HG02840 (cell line): ENCODE data around the gene SETD3.
"Not testable (repeated sequence)": the region's sequence is repeated elsewhere in the genome, so short reads cannot be mapped to it uniquely, and the experiment has no call there.

Experiments used
- ATAC-seq: cut with Tn5 transposase; IDR thresholded peaks from one replicate; pipeline ENCODE4 v1.9.1; 2021; ENCODE audit warnings: mild to moderate bottlenecking, moderate library complexity, moderate number of reproducible peaks; ENCODE audit not compliant: unreplicated experiment, low FRiP score

Gene SETD3

DNA sequence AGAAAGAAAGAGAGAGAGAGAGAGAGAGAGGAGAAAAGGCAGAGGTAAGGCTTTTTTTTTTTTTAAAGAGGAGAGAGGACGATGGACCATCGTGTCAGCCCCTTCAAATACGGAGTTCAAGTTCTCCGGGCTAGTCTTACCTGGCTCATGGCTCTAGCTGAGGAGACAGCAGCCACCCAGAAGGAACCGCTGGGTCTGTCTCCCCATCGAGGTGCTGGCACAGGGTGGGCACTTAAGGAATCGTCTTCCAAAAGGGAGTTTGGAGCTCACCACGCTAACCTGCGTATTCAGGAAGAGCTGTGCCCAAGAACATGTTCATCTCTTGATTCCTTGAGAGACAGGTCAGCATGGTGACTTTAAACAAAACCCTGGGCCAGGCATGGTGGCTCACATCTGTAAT, 102.7 kb downstream of the SETD3 start:
- ATAC-seq, result no peak

DNA sequence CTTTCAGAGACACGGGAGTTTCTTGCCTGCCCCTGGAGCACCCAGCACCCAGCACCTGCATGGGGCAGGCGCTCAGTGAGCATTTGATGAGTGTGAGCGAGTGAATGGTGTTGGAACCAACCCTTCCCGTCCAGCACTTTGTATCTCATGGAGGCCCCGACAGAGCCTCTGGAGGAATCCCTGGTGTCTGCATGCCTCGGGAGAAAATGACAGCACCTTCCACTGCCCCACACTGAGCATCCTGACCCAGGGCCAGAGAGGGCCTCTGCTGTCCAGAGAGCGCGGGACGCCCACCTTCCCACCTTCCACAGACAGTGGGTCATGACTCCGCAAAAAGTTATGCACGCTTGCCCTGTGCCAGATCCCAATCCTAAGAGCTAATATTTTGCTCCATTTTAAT, 105.7 kb downstream of the SETD3 start:
- ATAC-seq, result no peak

DNA sequence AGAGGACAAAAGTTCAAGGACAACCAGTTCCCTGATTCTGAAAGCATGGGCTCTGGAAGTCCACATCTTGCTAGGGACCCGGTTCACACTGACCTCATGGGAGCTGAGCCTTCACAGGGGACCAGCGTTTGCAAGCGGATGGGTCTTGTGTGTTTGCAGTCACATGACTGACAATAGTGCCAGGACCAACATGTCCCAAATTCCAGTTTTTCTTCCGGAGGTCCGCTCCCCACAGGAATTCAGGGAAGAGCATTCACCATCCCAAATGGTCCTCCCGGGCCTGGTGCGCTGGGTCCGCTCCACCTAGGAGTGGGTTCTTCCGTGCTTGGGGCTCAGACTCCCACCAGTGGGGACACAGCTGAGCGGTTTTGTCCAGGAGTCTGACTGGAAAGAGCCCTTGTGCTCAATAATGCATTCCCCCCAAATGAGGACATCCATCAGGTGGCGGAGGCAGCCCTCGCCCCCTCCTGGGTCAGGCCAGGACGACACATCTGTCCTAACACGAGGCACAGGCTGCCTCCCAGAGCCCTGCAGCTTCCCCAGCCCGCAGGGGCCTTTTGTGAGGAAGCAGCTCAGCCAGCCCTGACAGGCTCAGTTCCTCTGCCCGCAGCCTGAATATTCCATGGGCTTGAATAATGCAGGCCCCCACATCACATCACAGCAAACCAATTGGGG, 116.9 kb downstream of the SETD3 start:
- no peak for ATAC-seq

DNA sequence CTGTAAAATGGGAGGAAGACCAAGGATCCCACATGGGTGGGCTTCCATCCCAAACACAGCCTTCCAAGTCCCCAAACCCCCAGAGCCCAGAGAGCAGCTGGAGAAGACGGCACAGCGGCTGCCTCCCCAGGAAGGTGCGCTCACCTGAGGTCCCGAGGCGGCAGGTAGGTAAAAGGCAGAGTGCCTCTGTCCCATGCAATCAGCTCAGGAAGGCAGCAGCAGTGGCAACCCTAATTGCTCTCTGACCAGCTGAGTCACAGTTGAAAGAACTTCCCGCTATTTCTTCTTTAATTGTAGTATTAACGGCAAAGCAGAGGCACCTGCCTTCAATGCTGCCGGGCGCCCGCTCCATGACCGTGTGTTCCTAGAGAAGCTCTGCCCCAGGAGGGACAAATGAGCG, 117.6 kb downstream of the SETD3 start:
- ATAC-seq, result no peak

DNA sequence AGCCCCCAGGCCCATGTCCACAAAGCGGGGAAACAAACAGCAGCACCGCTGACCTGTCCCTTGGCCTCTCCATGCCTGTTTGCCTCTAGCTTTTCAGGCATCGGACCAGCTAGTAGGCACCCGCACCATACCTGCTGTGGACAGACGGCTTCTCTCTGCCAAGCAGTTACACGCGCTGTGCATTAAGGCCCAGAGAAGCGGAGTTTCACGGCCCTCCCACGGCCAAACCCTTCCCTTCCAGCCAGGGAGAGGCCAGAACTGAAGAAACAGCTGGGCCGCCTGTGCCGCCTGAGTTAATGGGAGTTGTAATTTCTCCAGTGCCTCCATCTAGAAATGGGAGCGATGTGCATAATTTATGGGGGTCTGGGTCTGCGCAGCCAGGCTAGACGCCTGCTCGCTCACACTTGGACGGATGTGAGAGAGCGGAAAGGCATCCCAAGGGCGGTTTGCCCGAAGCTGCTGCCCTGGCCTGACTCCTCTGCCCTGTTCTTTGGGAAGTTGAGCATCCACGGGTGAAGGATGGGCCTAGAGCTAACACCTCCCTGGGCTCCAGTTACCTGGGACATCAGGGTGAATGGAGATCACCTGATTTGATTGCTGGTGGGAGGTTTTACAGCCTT, 119.0 kb downstream of the SETD3 start:
- ATAC-seq, result no peak

DNA sequence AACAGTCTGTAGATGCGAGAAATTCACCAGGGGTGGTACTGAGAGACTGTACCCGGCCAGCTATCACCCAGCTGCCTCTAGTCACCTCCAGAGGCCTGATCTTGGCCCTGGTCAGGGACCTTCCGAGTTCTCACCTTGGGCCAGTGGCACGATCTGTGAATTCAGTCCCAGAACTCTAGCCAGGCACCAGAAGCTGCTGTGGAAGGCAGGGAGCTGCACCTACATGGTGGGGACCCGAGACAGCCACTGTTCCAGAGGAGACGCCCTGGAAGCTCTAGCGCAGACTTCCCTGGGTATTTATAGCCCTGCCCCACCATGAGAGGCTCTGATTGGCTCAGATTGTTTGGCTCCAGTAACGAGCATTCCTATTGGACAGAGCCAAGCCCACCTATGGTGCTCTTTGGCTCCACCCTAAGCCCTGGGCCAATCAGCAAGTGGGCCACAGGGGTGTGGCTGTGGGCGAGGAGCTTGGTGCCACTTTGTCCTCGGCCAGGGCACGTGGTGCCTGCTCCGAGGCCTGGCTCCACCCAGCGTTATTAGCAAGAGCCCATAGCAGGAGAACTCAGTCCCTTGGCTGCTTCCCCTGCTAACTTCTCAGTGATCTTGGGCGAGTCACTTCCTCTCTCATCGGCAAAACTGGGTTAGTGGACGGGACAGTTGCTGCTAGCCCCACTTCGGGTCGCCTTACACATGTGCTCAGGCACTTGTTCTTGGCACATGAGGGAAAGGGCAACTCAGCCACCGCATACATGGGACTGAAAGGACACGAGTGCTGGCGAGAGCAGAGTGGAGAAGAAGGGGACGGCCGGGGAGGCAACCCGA, 119.7 kb downstream of the SETD3 start:
- ATAC-seq, result no peak

DNA sequence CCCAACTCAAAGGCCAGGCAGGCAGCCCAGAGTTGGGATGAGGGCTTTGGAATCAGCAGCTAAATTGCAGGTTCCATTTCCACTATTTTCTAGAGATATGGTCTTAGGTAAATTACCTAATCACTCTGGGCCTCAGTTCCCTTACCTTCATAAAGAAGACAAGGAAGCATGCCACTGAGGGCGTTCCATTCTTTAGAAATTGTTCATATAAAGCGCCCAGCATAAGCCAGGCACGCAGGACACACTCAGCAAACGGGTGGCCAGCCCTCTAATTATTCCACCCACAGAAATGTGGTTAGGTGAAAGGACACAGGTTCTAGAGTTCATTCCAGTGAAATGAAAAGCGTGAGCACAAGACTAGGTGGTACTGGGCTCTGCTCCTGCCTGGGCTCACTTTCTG, 120.8 kb downstream of the SETD3 start:
- ATAC-seq, result no peak

DNA sequence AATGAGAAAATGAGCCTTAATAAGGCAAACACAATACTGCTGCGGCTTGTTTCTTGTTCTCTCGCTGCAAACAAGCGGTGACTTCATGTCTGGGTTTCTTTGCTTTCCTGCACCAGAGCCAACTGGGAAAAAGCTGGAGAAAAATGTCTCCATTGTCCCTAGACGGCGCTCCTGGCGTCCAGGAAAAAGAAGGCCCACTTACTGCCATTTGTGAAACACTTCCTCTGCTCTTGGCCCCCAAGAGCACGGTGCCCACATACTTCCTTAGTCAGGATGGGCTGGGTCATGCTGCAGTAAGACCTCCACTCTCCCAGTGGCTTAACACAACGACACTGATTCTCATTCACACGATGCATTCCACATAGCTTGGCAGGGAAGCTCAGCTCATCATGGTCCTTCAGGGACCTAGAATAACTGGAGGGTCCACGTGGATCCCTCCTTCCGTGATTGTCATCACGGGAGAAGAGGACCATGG, 122.7 kb downstream of the SETD3 start:
- no peak for ATAC-seq

DNA sequence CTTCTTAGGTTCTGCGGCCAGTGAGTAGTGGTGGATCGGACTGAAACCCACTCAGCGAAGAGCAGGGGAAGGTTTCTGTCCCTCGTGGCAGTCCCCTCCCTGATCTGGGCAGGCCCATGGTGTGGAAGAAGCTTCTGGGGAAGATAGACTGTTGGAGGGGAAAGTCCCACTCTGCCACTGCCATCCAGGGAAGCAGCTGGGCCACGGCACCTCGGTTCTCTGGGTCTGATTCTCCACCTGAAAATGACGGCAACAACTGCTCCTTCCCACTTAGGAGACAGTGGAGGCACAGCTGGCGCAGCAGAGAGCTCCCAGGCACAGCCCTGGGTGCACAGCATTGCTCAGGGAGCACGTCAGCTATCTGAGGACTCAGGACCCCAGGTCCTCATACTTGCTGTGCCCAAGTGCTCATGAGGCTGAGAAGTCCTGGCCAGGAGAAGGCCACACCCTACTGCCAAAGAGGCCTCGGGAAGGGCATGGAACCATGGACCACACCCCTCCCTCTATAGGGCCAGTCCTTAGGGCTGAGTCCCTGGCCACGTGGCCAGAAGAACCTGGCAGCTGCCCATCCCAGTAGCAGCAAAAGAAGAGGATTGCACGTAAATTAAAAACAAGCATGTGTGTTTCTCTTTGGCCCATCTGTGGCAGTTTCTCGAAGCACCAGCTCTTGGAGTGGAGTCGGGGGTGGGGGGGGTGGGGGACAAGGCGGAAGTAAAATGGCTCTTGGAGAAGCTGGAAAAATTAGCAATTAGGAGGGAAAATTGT, 123.3 kb downstream of the SETD3 start:
- ATAC-seq, result no peak

DNA sequence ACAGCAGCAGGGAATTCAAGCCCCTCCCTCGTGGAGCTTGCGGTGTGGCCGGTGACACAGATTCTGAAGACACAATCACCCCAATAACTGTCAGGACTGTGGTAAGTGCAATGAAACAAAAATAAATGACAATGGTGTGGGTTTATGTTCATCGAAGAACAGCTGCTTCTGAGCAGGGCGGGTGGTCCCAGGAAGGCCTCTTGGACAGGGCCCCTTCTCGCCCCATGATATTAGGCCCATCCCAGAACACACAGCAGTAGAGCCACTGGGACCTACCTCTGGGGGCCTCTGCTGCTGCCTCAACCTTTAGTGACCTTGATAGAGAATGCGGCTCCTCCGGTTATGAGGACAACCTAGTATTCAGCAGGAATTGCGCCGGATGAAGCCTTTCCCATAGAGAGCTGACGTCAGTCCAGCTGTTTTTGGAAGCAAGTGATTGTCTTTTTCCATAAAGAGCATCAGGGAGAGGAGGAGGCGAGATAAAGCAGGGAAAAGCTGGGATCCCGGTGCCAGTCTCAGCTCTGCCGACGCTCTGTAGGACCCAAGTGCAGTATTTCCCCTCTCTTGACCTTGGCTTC, 124.5 kb downstream of the SETD3 start:
- ATAC-seq, result no peak

DNA sequence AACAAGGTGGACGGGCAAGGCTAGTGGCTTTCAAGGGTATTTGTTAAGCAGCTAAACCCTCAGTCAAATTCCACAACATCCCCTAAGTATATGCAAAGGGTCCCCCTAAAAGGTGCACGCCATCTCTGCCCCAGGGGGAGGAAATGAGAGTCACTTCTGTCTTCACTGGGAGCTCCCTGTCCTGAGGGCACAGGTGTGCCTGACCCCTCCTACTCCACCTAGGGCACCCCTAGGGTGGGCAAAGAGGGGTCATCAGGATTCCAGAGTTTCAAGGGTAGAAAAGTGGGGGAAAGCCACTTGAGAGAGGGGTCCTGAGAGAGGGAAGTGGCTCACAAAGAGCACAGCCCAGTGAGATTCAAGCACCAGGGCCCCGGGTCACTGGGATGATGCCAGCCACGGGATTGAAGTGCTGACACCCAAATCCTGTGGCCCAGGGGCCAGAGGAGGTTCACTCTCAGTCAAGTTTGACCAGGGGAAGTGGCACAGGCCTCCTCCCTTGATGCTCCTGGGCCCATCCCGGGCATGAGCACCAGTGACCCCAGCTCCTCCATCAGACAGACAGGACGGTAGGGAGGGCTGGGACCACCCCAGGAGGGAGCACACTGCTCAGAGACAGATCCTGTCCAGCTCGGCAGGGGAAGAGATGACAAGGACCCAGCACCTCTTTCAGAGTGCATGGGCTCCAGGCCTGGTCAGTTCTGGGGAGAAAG, 126.3 kb downstream of the SETD3 start:
- no peak for ATAC-seq

DNA sequence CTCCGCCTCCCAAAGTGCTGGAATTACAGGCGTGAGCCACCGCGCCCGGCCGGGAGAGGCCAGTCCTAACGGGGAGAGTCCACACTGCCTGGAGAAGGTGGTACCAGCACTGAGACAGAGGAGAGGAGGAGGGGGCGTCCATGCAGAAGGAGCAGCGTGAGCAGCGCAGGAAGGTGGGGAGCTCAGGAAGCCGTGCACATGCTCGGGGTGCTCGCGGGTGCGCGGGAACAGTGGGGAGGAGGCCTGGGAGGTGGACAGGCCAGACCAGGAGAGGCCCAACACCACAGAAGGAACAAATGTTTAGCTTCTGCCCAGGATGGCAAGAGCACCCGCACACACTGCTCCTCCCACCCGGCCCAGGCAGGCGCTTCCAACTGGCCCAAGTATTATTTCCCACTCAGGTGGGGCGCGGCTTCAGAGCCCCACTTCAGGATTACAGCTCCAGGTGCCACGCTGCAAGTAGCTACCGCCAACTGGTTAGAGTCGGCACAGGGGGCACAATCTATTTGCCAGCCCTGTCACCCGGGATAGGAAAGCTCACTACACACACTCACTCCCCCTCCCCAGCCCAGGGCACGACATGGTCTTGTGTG, 127.9 kb downstream of the SETD3 start:
- no peak for ATAC-seq

DNA sequence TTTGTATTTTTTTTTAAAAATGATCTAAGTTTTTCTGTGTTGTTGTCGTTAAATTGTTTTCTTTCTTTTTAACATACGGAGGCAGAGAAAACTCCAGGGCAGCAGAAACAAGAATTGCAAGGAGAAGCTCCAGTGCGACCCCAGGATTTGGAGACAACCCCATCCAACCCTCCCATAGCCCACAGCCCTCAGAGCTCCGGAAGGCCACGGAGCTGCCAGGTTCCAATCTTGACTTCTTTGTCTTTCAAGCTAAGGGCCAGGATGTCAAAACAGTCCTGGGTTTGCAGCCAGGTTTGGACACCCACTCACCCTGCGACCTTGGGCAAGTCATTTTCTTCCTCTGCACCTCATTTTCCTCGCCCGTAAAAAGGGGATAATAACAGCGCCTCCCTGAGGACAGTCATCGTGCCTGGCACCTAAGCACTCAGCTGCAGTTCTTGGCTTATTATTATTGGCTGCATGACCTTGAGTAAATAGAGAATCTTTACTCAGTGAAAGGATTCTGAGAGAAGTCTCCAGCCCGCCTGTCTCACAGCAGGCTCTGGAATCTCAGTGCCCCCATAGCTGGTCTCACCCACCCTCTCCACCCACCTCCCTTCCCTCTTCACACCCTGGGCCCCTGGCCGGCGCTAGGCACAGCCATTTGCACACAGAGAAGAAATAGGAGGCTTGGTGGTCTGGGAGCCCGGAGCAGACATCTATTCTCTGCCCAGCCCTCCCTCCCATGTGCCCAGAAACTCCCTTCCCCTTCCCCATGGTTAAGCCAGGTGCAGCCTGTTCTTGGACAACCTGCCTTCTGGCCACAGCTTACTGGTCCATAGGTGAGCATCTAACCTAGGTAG, 129.3 kb downstream of the SETD3 start:
- no peak for ATAC-seq

DNA sequence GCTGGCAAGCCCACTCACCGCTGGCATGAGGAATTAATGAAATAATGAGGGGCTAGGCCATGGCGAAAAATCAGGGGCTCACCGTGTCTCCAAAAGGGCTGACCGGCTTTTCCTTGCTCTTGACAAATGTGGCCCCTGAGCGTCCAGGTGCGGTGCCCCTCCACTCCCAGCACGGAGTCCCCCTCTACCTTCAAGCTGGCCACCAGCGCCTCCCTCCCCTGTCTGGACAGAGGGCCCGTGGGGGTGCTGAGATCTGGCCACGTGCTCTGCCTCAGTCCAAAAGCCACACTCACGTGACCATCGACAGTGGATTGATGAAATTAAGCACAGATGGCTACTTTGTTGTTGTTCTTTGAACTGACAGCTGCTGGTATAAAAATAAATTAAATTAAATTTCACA, 129.9 kb downstream of the SETD3 start:
- no peak for ATAC-seq

DNA sequence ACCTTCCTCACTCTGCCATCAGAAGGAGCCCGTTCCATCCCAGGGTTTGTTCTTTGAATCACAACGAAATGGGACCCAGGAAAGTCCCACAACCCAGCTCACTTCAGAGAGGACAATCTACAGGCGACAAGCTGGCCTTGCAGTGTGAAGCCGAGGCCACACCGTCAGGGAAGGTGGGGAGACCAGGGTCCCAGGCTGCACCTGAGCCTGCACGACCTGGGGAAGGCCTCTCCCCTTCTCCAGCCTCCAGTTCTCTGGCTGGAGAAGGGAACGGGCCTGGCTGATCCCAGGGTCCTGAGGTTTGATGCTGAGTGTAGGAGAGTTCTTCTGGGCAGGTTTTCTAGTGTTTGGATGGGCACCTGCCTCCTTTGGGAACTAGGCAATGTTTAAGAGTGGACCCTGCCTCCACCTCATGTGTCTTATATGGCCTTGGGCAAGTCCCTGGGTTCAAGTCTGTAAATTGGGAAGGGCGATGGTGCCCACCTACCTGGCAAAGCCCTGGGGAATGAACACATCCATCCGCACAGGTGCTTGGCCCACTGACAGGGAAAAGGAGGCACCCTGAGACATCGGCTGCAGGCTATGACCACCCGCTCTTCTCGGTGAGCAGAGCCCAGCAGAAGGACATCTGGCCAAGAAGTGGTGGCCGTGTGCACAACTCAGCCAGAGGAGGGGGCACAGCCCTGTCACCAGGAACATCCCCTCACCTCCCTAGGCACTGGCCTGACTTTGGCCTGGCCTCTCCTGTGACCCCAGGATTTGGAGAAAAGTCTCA, 130.8 kb downstream of the SETD3 start:
- no peak for ATAC-seq

DNA sequence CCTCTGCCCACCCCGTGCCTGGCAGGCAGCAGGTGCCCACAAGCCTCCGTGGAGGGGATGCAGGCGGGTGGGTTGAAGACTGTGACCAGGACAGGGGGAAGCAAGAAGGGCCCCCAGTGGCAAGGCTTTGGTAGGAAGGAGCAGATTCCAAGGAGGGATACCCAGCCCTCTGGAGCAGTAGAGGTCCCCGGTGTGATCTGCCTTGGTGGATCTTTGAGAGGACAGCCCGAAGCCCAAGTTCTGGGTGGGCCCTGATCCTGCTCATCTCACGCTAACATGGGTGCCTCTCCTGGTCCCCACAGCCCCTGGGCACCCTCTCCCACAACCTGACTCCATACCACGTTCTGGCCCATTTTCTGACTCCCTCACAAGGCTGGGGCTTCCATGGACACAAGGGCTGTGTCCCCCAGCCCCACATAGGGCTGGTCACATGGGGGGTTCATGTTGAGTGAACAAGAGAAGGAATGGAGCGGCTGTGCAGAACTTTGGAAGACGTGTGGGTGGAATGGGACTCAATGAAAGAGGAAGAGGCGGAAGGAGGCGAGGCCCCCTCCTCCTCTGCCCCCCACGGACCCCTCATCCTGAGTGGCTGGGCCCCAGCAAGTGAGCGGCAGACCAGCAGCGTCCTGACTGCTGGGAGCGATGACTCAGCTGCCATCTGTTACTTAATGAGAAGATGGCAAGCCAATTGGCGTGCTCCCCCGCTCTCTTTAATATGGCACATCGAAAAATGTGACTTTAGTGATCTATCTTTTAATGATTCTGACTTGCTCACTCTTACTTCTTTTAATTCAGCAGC, 131.6 kb downstream of the SETD3 start:
- no peak for ATAC-seq

DNA sequence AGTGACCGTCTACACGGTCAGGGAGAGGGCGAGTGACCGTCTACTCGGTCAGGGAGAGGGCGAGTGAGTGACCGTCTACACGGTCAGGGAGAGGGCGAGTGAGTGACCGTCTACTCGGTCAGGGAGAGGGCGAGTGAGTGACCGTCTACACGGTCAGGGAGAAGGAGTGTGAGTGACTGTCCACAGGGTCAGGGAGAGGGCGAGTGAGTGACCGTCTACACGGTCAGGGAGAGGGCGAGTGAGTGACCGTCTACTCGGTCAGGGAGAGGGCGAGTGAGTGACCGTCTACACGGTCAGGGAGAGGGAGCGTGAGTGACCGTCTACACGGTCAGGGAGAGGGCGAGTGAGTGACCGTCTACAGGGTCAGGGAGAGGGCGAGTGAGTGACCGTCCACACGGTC, 132.4 kb downstream of the SETD3 start:
- ATAC-seq, result not testable (repeated sequence)
